ENCODE measurements around the gene TOX2.

TOX2 gene

DNA sequence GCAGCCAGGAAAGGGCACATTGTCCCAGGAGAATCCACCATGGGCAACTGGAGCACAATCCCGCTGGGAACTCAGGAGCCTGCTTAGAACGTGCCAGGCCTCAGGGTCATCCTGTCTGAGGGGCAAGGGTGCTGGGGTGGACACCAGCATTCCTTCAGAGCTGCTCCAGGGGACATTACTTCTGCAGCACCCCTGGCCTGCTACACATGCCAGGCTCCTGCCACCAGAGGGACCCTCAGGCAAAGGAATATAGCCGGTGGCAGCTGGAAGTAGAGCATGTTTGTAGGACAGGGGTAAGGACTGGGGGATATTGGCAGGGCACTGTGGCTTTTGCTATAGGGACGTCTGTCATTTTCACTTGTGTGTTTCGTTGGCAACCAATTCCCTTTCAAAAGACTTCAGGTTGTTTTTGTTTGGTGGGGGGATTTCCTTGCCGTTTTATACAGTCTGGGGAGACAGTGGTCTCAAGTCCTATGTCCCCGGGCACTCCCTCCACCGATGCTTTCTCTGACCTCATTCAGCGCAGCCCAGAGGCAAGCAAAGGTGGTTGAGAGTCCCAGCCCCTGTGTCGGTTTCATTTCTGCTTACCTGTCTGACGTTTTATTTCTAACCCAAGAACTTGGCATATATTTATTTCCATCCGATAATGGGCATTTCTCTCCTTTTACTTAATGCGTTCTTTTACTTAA is 141.5 kb downstream of the TOX2 start:
- DNase-seq (ENCODE audit: low read depth, low spot score): no peak

DNA sequence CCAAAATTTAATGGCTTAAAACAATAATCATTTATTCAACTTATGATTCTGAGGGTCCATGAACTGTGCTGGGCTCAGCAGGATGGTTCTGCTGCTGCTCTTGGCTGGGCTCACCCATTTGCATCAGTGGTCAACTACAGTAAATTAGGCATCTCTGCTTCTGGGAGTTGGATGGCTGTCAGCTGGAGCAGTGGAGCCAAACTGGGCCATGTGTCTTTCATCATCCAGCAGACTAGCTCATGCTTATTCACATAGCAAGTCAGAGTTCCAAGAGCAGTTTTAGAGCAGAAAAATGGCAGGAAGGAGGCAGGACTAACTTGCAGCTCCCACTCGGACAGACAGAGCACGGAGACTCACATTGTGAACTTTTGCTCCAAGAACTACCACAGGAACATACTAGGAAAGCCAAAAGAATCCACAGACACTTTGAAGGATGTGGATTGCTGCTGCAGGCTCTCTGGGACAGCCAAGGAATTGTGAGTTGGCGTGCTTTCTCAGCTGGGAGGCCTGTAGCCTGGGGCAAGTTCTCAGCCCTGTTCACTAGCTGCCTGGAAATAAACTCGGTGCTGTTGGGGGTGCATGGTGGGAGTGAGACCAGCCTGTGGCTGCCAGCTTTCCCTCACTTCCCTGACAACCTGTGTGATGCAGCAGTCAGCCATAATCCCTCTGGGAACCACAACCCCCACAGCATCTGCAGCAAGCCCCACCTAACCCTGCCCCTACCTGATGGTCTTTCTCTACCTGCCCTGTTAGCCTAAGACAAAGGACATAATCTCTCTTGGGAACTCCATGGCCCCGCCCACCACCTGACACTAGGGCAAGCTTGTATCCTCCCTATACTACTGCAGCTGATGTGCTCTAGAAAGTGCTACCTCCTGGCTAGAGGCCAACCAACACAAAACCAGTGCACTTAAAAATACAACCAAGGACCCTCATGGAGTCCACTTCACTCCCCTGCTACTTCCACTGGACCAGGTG is 143.3 kb downstream of the TOX2 start:
- no peak for DNase-seq (ENCODE audit: low read depth, low spot score)

DNA sequence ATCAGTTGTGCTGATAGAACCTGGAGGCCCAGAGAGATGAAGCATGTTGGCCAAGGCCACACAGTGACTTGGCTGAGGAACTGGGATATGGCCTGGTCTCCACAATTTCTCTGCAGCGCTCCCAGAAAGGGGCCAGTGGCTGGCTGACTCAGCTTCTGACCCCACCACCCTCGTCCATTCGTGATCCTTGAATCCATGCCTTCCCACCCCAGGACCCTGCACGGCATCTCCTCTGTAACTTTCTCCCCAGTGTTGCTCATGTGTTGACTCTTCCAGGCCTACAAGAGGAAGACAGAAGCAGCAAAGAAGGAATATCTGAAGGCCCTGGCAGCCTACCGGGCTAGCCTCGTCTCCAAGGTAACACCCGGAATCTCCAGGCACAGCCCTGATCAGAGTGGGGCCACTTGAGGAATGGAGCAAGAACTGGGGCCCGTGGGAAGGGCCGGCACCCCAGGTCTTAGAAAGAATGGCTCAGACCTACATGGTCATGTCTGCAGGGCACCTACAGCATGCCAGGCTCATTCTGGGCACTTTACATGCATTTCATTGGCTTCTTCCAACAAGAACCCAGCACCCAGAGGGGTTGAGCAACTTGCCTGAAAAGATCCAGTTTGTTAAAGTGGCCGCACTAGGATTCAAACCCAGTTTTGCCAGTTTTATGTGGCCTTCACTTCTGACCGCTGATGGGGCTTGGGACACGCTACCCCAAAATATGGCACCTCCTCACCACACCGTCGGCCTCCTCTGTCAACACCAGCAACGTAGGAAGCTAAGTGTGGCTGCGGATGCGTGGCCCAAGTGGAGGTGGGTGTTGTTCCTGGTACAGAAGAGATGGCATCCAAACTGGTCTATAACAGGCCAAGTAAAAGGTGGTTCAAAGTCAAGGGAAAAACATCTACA is 150.1 kb downstream of the TOX2 start:
- no peak for DNase-seq (ENCODE audit: low read depth, low spot score)

DNA sequence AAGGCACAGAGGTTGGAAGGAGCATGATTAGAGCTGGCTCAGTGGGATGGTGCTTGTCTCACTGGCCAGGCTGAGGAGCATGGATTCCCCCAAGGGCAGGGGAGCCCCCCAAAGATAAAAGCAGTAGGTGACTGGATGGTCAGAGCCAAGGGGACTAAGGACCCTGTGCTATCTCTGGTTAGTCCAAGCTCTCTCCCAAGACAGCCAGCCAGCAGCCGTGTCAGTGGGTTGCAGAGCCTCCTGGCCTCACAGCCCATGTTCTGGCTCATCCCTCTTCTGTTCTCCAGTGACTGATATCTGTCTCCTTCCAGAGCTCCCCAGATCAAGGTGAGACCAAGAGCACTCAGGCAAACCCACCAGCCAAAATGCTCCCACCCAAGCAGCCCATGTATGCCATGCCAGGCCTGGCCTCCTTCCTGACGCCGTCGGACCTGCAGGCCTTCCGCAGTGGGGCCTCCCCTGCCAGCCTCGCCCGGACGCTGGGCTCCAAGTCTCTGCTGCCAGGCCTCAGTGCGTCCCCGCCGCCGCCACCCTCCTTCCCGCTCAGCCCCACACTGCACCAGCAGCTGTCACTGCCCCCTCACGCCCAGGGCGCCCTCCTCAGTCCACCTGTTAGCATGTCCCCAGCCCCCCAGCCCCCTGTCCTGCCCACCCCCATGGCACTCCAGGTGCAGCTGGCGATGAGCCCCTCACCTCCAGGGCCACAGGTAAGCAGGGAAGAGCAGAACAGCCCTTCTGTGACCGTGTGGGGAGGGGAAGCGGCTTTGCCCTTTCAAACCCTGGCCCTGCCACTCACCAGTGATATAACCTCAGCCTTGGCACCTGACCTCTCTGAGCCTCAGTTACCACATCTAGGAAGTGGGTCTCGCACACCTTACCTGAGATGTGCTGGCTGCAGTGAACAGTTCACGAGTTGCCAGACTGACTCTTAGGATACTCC is 151.0 kb downstream of the TOX2 start:
- DNase-seq (ENCODE audit: low read depth, low spot score): no peak

DNA sequence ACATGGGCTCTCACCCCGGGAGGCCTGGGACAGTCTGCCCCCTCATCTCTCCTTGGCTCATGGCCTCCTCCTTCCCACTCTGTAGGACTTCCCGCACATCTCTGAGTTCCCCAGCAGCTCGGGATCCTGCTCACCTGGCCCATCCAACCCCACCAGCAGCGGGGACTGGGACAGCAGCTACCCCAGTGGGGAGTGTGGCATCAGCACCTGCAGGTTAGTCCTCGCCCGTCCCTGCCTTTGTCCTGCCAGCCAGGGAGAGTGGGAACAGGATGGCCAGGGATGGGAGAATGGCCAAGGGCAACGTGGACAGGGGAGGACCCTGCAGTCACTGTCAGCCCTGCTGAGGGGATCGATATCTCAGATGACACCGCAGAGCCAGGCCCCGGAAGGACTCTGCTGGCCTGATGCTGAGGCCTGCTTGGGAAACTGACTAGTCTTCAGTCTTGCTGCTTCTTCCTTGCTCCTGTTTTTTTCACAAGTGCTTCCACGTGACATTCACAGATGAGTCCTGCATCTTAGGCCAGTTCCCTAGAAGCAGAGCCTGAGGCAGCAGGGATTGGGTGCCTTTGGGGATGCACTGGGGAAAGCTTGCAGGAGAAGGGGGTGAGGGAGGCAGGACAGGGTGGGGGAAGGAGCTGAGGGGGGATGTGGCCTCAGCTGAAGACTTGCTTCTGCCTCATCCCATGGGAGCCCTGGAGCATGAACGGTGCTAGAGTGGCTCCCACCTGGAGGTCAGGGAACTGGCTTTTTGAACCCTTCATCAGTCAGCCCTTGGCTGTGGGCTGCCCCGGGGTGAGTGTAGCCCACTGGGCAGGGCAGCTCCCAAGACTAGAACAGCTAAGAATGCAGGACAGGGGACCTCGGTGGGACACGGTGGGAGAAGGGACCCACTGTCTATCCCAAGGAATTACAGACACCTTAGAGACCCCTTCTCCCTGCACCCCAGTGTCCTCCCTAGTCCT is 152.3 kb downstream of the TOX2 start:
- DNase-seq (ENCODE audit: low read depth, low spot score): no peak

DNA sequence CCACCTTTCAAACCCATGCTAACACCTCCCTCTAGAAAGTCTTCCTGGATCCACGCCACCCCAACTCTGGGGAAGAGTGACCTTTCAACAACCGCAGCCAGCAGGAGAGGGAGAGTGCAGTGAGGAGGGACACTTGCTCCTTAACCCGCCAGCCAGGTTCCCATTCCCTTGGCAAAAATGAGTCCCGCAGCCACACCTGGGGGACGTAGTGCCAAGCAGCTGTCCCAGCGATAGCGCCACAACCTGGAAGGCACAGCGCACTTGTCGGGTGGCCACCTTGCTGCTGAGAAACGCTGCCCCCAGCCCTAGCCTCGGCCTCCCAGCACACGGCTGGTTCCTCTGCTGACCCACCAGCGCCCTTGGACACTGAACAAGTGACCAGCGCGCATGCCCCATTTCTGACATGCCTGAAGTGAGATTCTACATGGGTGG is 153.0 kb downstream of the TOX2 start:
- no peak for DNase-seq (ENCODE audit: low read depth, low spot score)

DNA sequence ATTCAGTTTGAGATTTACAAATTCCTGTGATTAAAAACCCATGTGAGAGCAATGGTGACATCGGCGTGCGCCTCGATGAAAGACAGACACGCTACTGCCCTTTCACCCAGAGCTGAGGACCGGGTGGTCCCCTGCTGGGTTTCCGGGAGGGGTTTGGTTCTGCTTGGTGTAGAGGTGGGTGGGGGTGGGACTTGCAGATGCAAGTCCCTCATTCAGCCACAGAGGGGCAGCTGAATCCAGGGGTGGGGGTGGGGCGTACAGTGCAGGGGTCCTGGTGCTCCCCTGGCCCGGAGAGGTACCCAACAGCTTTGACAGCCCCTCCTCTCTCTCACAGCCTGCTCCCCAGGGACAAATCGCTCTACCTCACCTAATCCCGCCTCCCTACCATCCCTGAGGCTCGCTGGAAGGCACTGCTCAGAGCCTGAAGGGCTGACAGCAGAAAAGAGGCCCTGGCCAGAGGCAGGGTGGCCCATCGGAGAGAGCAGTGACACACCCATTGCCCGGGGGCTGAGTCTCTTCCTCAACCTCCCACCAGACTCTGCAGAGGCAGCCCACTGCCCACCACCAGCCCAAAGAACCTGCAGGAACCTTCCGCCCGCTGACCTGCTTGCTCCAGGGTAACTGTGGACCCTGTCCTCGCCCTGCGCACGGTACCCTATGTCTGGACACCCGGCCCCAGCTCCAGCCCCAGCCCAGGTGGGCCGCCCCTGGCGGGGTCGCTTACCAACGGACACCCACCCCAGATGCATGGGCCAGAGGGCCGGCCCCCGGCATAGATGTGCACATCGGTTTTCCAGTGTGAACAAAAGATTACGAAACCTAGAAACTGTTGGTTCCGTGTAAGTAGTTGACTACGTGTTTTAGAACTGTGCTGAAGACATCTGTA is 153.9 kb downstream of the TOX2 start:
- no peak for DNase-seq (ENCODE audit: low read depth, low spot score)

DNA sequence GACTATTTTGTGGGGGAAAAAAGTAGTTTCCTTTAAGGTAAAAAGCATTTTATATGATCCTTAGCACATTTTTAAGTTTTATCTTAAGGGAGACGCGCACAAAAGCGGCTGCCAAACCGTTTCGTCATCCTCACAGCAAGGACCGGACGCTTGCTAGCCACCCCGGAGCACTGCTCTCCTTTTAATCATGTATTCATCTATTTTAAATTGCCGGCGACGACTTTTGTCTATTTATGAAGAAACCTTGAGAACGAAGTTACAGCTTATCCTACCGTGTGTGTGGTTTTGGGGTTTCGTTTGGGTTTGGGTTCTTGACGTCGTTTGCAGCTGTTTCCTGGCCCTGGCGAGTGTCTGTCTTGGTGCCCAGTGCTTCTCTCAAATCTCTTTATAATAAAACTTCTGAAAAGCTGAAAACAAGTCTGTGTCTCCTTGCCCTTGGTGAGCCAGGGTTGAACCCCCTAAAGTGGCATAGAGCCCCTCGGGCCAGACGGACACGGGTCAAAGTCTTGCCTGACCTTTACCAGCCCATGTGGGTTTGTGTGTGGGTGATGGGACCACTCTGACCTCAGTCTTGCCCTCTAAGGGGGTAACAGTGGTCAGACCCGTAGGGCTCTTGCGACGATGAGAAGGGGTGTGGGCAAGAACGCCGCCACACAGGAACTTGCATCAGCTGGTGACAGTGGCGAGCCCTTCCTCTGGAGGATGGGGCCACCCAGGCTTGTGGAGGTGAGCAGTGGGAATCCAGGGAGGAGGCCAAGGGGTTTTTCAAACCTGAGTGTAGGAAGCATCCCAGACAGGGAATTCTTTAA is 154.8 kb downstream of the TOX2 start:
- DNase-seq (ENCODE audit: low read depth, low spot score): peak; percentile 30

DNA sequence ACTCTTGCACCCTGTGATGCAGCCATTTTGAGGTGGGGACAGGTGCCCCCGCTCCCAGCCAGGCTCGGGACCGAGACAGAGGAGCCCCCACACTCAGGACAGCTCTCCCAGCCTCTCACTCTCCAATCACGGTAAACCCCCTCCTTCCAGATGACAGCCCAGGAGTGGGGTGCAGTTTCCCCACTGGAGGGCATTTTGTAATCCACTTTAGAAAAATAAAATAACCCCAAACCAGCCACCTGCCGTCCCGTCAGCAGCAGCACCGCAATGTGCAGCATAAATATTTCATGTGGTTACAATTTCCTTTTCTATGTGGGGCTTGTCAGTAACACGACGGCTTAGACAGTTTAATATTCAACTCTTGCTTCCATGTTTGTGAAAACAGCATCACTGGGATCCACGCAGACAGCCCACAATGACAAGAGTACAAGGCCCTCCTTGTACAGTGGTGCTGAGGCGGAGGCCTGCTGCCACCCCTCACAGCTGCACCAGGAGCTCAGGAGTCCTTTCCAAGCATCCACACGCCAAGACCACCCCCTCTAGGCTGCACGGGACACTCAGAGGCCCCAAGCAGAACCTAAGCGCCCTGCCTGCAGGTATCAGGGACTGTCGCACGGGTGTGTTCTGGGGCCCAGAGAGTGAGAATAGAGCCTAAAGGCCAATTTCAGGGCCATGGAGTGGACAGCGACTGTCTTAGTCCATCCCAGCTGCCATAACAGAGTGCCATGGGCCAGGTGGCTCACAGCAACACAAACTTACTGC is 155.7 kb downstream of the TOX2 start:
- peak; percentile 18 for DNase-seq (ENCODE audit: low read depth, low spot score)

DNA sequence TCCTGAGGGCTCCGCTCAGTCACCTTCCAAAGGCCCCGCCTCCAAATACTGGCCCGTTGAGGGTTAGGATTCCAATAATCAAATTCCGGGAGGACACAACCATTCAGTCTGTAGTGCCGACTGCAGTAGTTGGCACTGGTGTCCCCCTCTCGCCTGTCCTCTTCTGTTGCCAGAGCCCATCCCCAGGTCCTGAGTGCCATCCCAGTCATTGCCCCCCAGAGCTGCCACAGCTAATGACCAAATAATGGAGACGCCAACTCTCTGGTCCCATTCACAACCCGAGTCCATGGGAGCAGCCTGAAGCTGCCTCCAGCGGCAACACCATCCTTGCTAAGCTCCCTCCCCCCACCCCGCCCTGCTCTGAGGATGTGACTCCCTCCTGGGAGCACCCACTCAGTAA is 156.4 kb downstream of the TOX2 start:
- no peak for DNase-seq (ENCODE audit: low read depth, low spot score)

DNA sequence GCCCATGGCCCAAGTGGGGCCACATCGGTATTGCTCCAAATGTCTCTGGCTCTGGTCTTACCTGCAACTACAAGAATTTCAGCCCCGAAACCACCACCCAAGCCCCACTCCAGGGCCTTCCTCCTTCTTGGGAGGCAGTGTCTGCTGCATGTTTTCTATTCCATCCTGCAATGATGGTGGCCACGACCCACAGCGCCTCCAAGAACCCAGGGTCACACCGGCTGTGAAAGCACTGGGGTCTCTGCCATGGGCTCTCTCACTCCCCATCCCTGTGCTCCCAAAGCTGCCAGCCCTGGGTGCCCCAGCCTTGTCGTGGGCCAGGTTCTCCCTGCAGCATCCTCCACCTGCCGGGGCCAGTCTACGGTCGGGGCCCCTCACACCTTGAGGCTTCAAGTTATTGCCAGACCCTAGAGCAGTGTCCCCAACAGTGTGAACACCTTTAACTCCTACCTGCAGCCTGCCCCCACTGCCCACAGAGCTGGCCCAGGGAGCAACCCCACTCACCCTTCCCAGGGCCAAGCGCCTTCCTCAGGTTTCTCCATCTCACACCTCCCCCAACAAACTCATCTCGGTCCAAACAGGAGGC is 157.0 kb downstream of the TOX2 start:
- DNase-seq (ENCODE audit: low read depth, low spot score): no peak

DNA sequence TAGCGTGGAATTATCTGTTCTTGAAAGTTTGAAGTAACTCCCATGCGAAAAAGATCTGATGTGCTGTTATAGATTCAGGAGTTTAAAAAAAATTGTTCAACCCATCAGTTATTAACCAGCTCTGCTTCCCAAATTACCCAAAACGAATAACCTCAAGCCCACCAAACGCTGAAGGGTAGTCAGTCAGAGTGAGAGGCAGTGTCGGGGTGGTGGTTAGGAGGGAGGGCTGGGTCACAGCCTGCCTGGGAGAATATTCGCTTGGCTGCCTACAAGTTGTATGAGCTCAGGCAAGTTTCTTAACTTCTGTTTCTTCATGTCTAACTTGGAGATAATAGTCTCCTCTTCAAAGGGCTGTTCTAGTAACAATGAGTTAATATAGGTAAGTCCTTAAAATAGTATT is 157.7 kb downstream of the TOX2 start:
- DNase-seq (ENCODE audit: low read depth, low spot score): no peak

DNA sequence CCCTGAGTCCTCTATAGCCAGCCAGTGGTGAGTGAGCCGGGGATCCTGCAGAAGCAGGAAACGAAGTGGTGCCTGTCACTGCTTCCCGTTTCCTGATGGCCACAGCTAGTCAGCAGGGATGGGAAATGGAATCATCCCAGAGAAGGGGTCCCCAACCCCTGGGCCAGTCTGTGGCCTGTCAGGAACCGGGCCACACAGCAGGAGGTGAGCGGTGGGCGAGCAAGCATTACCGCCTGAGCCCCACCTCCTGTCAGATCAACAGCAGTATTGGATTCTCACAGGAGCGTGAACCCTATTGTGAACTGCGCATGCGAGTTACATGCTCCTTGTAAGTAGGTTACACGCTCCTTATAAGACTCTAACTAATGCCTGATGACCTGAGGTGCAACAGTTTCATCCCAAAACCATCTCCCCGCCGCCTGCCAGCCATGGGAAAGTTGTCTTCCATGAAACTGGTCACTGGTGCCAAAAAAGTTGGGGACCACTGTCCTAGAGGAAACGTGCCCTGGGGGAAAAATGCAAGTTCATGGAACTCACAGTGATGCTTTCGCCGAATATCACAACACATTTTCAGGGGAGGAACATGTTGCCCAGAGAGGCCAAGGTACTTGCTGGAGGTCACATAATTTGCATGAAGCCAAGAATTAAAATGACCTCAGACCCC is 158.5 kb downstream of the TOX2 start:
- no peak for DNase-seq (ENCODE audit: low read depth, low spot score)

DNA sequence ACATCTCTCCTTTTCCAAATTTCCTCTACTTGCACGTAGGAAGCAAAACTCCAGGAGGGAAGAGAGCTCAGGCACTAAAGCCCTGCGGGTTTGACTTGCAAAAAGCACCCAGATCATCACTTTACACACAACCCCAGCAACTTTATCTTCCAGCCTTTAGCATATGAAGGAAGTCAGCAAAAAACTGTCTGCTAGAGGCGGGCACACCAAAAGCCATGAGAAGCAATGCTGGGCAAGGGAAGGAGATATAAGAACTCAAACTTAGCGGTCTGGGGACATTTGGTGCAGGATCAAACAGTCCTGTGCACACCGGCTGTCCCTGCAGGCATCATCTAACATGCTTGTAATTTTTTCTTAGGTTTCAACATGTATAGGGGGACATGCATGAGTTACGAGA is 159.0 kb downstream of the TOX2 start:
- no peak for DNase-seq (ENCODE audit: low read depth, low spot score)

DNA sequence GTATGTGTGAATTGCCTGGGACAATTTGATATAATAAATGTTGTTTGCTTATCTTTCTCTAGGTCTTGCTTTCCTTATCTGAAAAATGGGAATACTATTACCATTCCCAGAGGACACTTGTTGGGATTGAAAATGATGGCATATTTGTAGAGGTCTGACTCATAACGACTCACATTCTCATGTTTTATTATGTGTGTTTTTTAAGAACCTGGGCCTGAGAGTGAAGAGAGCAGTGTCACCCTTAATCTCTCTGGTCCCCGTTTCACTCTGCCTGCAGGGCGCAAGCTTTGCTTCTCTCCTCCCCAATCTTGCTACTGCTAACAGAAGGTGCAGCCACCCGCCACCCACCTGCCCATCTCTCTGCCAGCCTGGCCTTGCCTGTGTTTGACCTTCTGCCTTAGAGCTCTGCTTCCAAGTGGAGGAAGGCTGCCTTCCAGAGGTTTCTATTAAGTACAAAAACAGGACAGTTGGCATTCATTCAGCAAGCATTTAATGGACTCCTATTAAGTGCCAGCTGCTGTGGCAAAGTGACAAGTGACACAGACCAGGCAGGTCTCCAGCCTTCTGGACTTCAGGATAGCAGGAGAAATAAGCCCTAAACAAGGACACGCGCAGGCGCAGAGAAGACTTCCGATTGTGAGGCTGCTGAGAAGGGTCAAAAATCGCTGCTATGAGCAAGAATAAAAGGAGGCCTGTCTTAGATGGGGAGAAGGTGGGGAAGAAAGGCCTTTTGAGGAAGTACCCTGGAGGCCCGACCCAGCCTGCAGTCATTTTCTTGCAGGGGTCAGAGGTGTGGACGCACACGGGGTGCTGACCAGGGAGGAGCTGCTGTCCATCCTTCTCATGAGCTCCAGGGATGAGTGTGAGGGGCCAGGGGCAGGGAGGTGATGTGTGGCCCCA is 159.8 kb downstream of the TOX2 start:
- DNase-seq (ENCODE audit: low read depth, low spot score): no peak

Data from activated CD4-positive, CD25-positive, alpha-beta regulatory T cell treated with anti-CD3 and anti-CD28 coated beads, Interleukin-2, amount 50 U/mL, for 16 hours (primary cell).